ENCODE data around the gene MORN3. TPM values are rescaled to one million over a fixed set of nuclear protein-coding genes. Genes with fewer than 3 reads are reported as not detected.
"Not testable (repeated sequence)": the region's sequence is repeated elsewhere in the genome, so short reads cannot be mapped to it uniquely, and the experiment has no call there.

MORN3 gene
- total and polyA plus RNA-seq, 2 of the 4 experiments (the other 2 are of a cell fraction): 0.18 to 0.22 TPM

- H2BK15ac ChIP-seq (ENCODE audit: low read depth, low read length); H2BK20ac ChIP-seq (ENCODE audit: low read depth, low read length); H2BK5ac ChIP-seq (ENCODE audit: low read depth, low read length, poor library complexity, severe bottlenecking); H3K4me1 ChIP-seq (ENCODE audit: control insufficient read depth, insufficient read depth, low read length); H3K79me1 ChIP-seq (ENCODE audit: low read depth in 1 of 2, low read length in 2 of 2); POLR2A ChIA-PET (ENCODE audit: unreplicated experiment); H2BK120ac ChIP-seq (ENCODE audit: low read depth, low read length); H4K20me1 ChIP-seq (ENCODE audit: insufficient read depth, low read length); H2AK5ac ChIP-seq (ENCODE audit: low read depth, low read length); H3K18ac ChIP-seq (ENCODE audit: low read depth, low read length); H2AK9ac ChIP-seq (replicated peaks; ENCODE audit: low read depth, low read length, poor library complexity); H3K9me1 ChIP-seq (ENCODE audit: insufficient read depth, low read length); H3K9ac ChIP-seq (ENCODE audit: low read depth, low read length); H4K8ac ChIP-seq (ENCODE audit: low read depth in 2 of 2, low read length in 2 of 2); intact Hi-C loops (cut with micrococcal nuclease); H2AFZ ChIP-seq (replicated peaks; ENCODE audit: low read length, poor library complexity); H3K36me3 ChIP-seq (ENCODE audit: control insufficient read depth, insufficient read depth, low read length); H3K9me3 ChIP-seq (ENCODE audit: control insufficient read depth, insufficient read depth, low read length); BruUV-seq (replicated peaks); H3K4ac ChIP-seq (ENCODE audit: low read depth, low read length); H3K27me3 ChIP-seq (ENCODE audit: control insufficient read depth, insufficient read depth, low read length); H3K23ac ChIP-seq (ENCODE audit: low read depth, low read length); H3K56ac ChIP-seq (ENCODE audit: extremely low read depth, insufficient read depth, low read length); DNase-seq; H3K27ac ChIP-seq (ENCODE audit: insufficient read depth, low read length); H3K4me2 ChIP-seq (ENCODE audit: low read depth, low read length); H4K5ac ChIP-seq (ENCODE audit: low read depth, low read length); H3K4me3 ChIP-seq (ENCODE audit: insufficient read depth, low read depth, low read length); H4K91ac ChIP-seq (ENCODE audit: insufficient read depth, low read depth, low read length); H3K14ac ChIP-seq (replicated peaks; ENCODE audit: low read depth, low read length); dilution Hi-C loops (cut with HindIII; ENCODE audit: low sequenced_read_pairs, unreplicated experiment); ATAC-seq (ENCODE audit: low read depth): not testable (repeated sequence)
- CTCF ChIA-PET: interaction anchor here (1.2 kb wide), 1 partner anchor 102 kb away, joined by 6 read pairs; no protein-coding TSS in a partner anchor
- in situ Hi-C loops (cut with MboI; ENCODE audit: low sequenced_read_pairs): loop anchor here (5.0 kb wide), 1 partner anchor 90 kb away; no protein-coding TSS in a partner anchor
- 20% methylated on average over 1 of the region's 3 CpGs; no CpG with 5 or more reads in 1 of the 2 experiments for WGBS, 2 experiments (ENCODE audit: extremely low coverage in 2 of 2, insufficient read length in 1 of 2)
Measured at GRCh38 chr12:121692744-121693143, 23.3 kb upstream of the MORN3 start.

Data from IMR-90 (cell line).